T-helper 9 cell (primary cell): ENCODE measurements around the gene MEGF11.

ENCODE experiments used
- DNase-seq: peaks from one replicate; pipeline ENCODE4 v3.0.0-alpha.2; 2020

MEGF11 gene

DNA sequence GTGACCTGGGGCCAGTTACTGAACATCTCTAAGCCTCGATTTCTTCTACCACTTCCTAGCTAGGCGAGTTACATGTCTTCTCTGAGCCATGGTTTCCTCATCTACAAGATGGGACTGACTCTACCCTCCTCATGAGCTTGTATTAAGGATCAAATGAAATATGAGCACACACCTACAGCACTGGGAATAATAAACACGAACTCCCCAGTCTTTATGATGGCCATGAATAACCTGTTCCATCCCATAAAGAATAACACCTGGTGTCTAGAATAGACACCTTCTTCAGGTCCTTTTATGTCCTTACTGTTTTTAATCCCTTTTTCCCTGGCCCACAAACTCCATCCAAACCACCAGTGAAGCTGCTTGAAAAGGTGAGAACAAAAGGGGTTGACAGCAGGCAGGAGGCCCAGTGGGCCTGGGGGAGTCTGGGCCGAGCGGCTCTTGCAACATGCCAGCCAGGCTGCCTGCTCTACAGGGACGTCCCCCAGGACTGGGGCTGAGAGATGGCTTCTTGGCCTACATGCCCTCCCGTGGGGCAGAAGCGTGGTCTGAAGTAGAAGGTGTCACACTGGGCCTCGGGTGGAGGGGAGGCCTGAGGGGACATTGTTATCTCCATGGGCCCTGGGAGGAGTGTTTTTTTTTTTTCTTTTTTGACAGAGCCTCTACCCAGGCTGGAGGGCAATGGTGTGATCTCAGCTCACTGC lies 206.1 kb downstream of the MEGF11 start:
- no peak for DNase-seq

DNA sequence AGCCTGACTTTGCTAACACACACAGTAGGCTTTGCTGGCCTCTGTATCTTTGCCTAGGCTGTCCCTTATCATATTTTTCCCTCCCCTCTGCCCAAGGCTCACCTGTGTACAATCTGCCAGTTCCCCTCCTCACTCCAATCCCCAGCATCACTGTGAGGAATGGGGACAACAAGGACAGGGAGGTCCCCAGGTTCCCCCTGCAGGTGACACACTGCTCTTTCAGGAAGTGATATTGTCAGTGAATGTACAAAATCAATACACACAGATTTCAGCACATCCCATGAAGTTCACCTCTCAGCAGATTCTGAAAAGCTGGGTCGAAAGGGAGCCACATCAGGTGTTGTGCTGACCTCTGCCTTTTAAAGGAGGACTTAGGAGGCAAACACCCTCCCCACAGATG lies 206.8 kb downstream of the MEGF11 start:
- DNase-seq = no peak

DNA sequence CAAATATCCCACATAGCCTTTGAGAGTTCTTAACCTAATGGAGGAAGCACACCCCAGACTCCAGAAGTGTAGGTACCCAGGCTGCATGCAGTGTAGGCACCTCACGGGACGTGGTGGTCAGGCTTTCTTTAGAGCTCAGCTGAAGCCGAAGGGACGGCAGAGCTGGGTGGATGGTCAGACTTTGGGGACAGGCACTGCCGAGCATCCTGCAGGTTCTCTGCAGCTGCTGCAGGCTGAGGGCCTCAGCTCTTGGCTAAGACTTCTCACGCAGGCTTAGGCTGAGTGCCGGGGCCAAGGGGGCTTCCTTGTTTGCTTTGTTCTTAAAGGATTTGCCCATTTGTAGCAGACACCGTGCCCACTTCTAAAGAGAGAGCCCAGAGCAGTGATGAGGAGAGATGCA lies 207.2 kb downstream of the MEGF11 start:
- no peak for DNase-seq

GRCh38 chr15:66045542-66045941 lies 208.0 kb downstream of the MEGF11 start:
- no peak for DNase-seq

DNA sequence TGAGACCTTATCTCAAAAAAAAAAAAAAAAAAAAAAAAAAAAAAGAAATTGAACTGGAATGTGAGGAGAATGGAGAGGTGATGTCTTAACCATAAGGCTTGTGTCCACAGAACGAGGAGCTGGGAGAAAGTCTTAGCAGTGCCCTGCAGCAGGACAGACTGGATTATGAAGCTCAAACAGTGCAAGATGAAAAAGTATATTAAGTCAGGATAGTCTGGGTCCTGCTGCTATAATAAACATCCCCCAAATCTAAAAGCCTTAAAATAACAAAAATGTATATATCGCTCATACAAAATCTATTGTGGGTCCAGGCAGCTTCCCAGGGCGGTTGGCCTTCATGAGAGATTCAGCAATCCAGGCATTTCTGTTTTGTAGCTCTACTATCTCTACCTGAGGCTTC lies 208.7 kb downstream of the MEGF11 start:
- no peak for DNase-seq

GRCh38 chr15:66043264-66043663 lies 210.3 kb downstream of the MEGF11 start:
- DNase-seq = no peak

- DNase-seq = no peak
Measured at GRCh38 chr15:66042624-66043023, 210.9 kb downstream of the MEGF11 start.

DNA sequence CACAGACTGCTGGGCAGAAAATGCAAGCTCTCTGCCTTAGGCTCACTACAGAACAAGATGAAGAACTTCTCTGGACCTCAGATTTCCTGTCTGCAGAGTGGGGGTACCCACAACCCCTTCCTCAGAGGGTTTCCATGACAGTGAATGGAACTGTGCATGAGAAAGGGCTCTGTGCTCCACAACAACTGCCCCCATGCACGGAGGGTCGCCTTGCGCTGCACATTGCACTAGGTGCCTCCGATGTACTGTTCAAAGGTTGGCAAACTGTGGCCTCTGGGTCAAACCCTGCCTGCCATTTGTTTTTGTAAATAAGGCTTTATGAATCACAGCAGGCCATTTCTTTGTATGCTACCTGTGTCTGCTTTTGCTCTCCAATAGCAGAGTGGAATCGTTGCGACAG lies 212.3 kb downstream of the MEGF11 start:
- no peak for DNase-seq

DNA sequence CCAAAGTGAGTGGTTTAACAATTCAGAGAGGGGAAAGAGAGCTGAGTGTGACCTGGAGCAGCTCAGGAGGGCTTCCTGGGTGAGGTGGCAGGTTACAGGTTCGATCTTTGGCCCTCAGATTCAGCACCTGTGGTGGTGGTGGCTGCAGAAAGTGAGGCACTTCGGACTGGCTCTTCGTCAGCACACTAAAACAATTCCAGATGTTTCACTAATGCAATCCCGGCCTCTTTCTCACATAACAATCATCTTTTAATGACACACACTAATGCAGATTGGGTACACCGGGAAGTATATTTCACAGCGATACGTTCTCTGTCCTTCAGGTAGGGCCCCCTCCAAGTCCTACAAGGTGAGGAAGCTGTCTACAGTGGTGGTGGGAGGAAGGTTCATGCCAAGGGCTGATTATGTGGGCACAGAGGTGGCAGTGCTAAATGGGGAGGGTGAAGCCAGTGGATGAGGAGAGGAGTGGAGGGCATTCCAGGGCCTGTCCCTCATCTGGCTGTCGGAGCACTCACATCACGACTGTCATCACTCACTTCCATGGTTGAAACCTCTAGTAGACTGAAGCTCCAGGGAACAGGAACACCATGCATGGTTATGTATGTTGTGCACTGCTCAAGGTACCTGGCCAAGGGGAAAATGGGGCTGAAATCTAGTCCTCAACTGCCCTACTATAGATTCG lies 213.2 kb downstream of the MEGF11 start:
- no peak for DNase-seq

GRCh38 chr15:66039117-66039871 lies 214.3 kb downstream of the MEGF11 start:
- no peak for DNase-seq

DNA sequence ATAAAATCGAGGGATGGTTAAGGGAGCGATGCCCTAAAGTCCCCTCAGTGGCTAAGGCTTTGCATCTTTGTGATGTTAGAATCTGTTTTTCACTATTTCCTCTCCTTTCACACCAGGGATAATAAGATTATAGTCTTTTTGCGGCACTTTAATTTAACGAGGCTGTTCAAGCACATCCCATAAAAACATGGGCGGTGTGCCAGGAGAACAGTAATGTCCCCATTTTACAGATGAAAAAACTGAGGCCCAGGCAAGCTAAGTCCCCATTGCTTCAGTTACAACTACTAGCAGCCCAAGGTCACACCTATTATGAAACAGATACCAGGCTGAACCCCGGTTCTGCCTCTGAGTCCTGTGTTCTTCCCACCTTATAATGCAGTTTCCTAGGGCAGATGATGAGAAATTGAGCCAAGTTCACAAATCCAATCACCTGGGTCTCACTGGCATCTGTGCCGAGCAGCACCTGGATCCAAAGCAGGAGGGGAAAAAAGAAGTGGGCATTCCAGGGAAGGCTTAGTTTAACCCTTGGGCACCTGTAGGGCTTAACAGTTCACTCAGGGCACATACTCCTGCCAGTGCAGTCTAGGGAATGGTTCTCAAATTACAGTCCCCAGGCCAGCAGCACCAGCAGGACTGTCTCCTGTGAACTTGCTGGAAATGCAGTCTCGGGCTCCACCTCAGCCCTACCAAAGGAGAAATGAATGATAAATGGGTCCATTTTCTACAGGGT lies 215.0 kb downstream of the MEGF11 start:
- DNase-seq = no peak

GRCh38 chr15:66036859-66037258 lies 216.7 kb downstream of the MEGF11 start:
- no peak for DNase-seq

DNA sequence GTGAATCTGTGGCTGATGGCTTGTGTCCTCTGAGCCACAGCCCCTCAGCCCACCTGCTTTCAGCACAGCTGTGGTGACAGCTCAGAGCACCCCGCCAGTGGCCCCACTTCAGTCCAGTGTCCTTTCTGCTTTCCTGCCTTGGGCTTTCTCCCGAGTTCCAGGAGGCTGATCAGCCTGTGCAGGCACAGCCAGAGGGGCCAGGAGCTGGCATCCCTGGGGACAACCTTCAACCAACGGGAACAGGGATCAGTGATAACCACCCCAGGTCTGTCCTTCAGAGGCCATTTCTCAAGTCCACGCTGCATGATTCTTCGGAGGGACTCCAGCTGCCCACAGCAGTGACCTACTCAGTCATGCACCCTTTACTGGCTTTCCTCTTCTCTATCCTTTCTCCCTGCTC lies 217.6 kb downstream of the MEGF11 start:
- no peak for DNase-seq

DNA sequence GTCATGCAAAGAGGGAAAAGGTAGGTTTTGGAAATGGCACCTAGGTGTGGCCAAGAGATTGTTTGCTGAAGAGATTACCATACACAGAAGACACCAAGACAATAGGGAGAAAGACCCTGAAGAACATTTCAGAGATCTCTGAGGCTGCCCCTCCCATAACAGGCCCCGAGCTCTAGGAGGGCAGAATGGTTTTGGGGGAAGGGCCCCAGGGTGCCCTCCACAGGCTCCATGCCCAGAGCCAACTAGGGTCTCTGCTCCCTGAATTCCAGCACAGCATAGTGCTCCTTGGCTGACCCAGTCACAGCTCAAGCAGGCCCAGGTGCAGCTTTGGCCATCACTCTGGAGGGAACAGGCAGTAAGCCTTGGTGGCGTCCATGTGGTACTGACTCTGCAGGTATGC lies 220.4 kb downstream of the MEGF11 start:
- DNase-seq = no peak

- no peak for DNase-seq
Measured at GRCh38 chr15:66032006-66032405, 221.5 kb downstream of the MEGF11 start.

- DNase-seq = no peak
Measured at GRCh38 chr15:66030650-66031049, 222.9 kb downstream of the MEGF11 start.

DNA sequence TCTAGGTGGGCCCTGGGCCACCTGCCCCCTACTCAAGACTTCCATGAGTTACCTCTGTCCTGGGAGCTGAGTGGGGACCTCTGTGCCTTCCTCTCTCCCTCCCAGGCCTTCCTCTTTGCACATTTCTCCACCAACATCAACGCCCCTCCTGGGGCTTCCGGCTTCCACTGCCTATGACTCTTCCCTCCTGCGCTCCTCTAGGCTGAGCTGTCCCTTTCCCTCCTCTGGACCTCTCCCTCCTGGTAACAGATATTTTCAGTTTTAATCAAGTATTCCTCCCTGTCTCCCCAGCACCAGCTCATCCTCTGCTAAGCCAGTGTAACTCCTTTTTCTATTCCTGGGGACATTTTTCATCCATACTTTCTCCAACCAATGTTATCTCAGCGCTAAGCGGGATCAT lies 223.9 kb downstream of the MEGF11 start:
- DNase-seq = no peak

DNA sequence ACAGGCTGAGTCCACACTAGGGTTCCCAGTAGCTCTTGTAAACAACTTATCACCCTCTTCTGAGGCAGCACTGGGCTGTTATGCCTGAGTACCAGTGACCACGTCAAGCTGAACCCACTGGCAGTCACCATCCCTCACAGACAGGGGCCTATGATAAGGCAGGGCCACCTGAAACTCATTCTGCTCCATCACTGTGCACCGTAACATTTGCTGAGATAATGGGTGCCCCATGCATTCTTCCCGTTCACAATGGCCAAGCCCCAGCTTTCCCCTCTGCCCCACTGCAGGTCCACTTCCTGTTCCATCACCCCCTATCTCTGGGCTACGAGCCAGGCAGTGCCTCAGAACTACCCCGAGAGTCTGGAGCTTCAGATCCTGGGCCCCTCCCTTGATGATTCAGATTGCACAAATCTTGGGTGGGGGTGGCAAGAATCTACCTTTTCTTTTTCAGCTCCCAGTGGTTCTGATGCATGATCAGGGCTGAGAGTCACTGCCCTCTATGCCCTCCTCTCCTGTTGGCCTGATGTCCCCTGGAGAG lies 226.2 kb downstream of the MEGF11 start:
- no peak for DNase-seq

DNA sequence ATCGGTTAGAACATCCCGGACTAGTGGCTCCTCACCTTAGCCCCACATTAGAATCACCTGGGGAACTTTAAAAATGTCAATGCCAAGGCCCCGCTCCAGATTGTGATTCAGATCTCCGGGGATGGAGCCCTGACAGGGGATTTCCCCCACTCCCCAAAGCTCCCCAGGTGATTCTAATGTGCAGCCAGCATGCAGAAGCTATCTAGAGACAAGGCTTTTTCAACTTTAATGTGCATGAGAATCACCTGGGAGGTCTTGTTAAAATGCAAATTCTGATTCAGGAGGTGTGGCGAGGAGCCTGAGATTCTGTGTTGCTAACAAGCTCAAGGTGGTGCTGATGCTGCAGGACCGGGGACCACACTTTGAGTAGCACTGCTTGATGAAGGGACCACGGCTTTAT lies 227.6 kb downstream of the MEGF11 start:
- no peak for DNase-seq

- DNase-seq = no peak
Measured at GRCh38 chr15:66025015-66025452, 228.5 kb downstream of the MEGF11 start.

- no peak for DNase-seq
Measured at GRCh38 chr15:66024116-66024515, 229.4 kb downstream of the MEGF11 start.

DNA sequence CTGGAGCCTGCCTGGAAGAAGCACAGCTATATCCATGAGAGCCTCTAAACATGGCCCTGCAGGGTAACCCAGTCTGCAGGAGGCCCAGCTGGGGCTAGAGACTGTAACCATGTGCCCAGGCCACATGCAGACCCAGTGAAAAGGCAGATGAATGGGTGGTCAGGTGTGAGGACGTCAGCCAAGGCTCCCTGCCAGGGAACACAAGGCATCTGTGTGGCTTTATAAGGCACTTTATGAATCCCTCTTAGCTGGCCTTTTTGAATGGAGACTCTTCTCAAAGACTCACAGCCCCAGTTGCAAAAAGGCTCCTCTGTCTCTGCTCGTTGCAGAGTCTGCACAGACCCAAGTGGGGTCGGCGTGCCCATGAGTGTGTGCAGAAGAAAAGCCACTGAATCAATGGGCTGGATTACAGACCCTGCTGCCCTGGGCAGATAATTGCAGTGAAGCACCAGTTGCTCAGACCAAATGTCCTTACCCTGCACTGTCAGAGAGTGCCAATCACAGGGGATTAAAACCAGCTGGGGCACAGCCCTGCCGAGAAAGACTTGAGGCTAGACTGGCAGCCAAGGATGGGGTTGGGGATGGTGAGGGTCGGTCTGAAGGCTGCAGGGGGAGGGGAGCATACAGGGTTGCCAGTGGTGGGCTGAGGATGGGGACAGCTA lies 230.1 kb downstream of the MEGF11 start:
- DNase-seq = no peak
